CD4-positive, alpha-beta T cell (primary cell): Measurements from ENCODE around the gene ID3. TPM values are rescaled to one million over a fixed set of nuclear protein-coding genes. Genes with fewer than 3 reads are reported as not detected.

ENCODE experiments used
- ATAC-seq: fragments of 200-7000 bp; cut with Tn5 transposase; one replicate; pipeline ENCODE4 v1.10.0; 2022; ENCODE audit warnings: mild to moderate bottlenecking; ENCODE audit not compliant: poor library complexity
- CTCF ChIA-PET: fragments of 350-600 bp; sonication (Branson Sonifier 250); formaldehyde crosslinking; loops from one replicate; lab custom pipeline; 2021; ENCODE audit warnings: antibody characterized with exemption, inconsistent platforms; lab: Charles Lee
- POLR2A ChIA-PET: fragments of 350-600 bp; sonication (Branson Sonifier 250); formaldehyde crosslinking; loops from one replicate; lab custom pipeline; 2021; ENCODE audit warnings: antibody characterized with exemption, inconsistent platforms; lab: Charles Lee
- DNase-seq, 14 experiments: peaks; one replicate each; pipeline ENCODE4 v3.0.0-alpha.2; 2013 to 2020; ENCODE audit warnings: mixed read lengths in 2 of 14
- H3K27ac ChIP-seq, 2 donors: one replicate each; pipeline versions ENCODE4 v1.5.1 to v1.7.0; 2013; ENCODE audit warnings: low read length in 2 of 2, low read depth in 1 of 2, mild to moderate bottlenecking in 1 of 2
- H3K27me3 ChIP-seq, 2 experiments: 1 replicate in 1 of 2; 2 replicates in 1 of 2; pipeline versions ENCODE4 v1.6.1 to v1.7.0; 2013; ENCODE audit warnings: low read length in 2 of 2, control low read depth in 1 of 2, mild to moderate bottlenecking in 1 of 2, moderate library complexity in 1 of 2; ENCODE audit not compliant: insufficient read depth in 2 of 2, control insufficient read depth in 1 of 2
- H3K36me3 ChIP-seq: one replicate; pipeline ENCODE4 v1.6.1; 2013; ENCODE audit warnings: low read length, control low read depth; ENCODE audit not compliant: insufficient read depth
- H3K4me1 ChIP-seq: one replicate; pipeline ENCODE4 v1.6.1; 2013; ENCODE audit warnings: low read length, control low read depth; ENCODE audit not compliant: insufficient read depth
- H3K4me3 ChIP-seq: one replicate; pipeline ENCODE4 v1.5.1; 2013; ENCODE audit warnings: mild to moderate bottlenecking, low read length, moderate library complexity
- H3K9me3 ChIP-seq, 2 experiments: 1 replicate in 1 of 2; 2 replicates in 1 of 2; pipeline versions ENCODE4 v1.6.1 to v1.7.0; 2013; ENCODE audit warnings: low read length in 2 of 2, mild to moderate bottlenecking in 2 of 2, control low read depth in 1 of 2, moderate library complexity in 1 of 2; ENCODE audit not compliant: control insufficient read depth in 1 of 2, insufficient read depth in 1 of 2
- H3K27ac Mint-ChIP-seq: one replicate; pipeline ENCODE4 v1.8.0; 2020; ENCODE audit warnings: mixed read lengths
- H3K27me3 Mint-ChIP-seq: one replicate; pipeline ENCODE4 v1.8.0; 2021; ENCODE audit warnings: mixed read lengths
- H3K36me3 Mint-ChIP-seq: one replicate; pipeline ENCODE4 v1.8.0; 2021; ENCODE audit warnings: low read depth, mixed read lengths
- H3K4me1 Mint-ChIP-seq: one replicate; pipeline ENCODE4 v1.8.0; 2021; ENCODE audit warnings: low read depth, mixed read lengths
- H3K4me3 Mint-ChIP-seq: one replicate; pipeline ENCODE4 v1.8.0; 2020; ENCODE audit warnings: mild to moderate bottlenecking, mixed read lengths
- H3K9me3 Mint-ChIP-seq: one replicate; pipeline ENCODE4 v1.8.0; 2020; ENCODE audit warnings: mixed read lengths
- CTCF ChIP-seq: fragments of 200-600 bp; IDR thresholded peaks from one replicate; pipeline ENCODE4 v1.8.0; 2022; ENCODE audit warnings: antibody characterized with exemption, mild to moderate bottlenecking
- intact Hi-C, 2 experiments: fragments of 100-400 bp; cut with DNase I in 1 of 2; cut with micrococcal nuclease in 1 of 2; formaldehyde crosslinking; loops; one replicate each; pipeline versions ENCODE4 v1.15.1 to v1.9.0; 2023 to 2025; cut with DNase I, micrococcal nuclease
- total RNA-seq, 174 experiments: library from RNA in 2 of 174; stranded (reverse) in 2 of 174; gene quantifications; one replicate each; pipeline ENCODE4 v1.2.3 and lab custom pipeline; 2021 to 2026

The ID3 gene
- total RNA-seq, 2 experiments from 2014 or later, result 89.8 to 90.4 TPM

DNA sequence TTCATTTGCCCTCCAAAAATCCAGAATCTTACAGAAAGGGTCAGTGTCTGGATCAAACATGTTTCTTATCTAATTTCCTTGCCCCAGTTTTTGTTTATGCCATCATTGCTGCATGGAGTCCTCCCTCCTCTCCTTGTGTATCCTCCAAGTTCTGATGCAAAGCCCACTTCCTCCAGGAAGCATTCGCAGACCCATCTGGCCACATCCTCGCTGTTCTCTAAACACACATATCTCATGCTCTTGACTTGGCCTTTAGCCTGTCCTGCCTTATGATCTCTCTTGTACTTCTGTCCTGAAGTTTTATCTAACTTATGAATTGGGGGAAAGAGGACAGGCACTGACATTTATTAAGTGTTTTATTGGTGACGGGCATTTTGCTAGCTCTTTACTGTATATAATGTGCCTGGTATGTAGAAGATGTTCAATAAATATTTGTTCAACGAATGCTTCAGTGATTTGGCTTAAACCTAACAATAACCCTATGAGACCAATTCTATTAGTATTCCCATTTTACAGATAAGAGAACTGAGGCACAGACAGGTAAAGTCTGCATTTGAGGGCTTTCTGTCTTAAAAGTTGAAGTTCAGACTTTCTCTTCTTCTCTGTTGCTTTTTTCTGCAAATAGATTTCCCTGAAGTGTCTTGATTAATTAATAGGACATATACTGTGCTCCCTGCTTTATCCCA is 19.2 kb upstream of the ID3 start:
- Histone ChIP-seq H3K4me1 (peaks cover 29% of the 10 kb centered on the region), H3K9me3 (no peaks in the 10 kb centered on the region), H3K27me3 (no peaks in the 10 kb centered on the region), H3K27ac (no peak overlapping the region), H3K36me3 (no peaks in the 10 kb centered on the region), H3K4me3 (no peak overlapping the region)
- no peaks in the 10 kb centered on the region for H3K36me3 Mint-ChIP-seq
- POLR2A ChIA-PET, result interaction anchor here (0.7 to 4.1 kb wide), 7 partner anchors 11 to 59 kb away, joined by 4 to 29 read pairs (median 17); partner anchors contain the start of gene ID3
- no peak for TF ChIP-seq CTCF
- intact Hi-C loops, result no loop called here
- peaks cover 56% of the 10 kb centered on the region for H3K4me1 Mint-ChIP-seq
- H3K27ac Mint-ChIP-seq, result peak overlapping the region; percentile 43
- ATAC-seq, result no peak
- no peaks in the 10 kb centered on the region for H3K27me3 Mint-ChIP-seq
- H3K9me3 Mint-ChIP-seq, result no peaks in the 10 kb centered on the region
- H3K4me3 Mint-ChIP-seq, result peak overlapping the region; percentile 38
- CTCF ChIA-PET, result interaction anchor here (1.4 to 2.1 kb wide), 3 partner anchors 47 to 59 kb away, joined by 4 to 14 read pairs (median 7); partner anchors contain the start of gene E2F2
- DNase-seq, result peak in 3 of 14 experiments; percentile 24 to 50 (median 34)

DNA sequence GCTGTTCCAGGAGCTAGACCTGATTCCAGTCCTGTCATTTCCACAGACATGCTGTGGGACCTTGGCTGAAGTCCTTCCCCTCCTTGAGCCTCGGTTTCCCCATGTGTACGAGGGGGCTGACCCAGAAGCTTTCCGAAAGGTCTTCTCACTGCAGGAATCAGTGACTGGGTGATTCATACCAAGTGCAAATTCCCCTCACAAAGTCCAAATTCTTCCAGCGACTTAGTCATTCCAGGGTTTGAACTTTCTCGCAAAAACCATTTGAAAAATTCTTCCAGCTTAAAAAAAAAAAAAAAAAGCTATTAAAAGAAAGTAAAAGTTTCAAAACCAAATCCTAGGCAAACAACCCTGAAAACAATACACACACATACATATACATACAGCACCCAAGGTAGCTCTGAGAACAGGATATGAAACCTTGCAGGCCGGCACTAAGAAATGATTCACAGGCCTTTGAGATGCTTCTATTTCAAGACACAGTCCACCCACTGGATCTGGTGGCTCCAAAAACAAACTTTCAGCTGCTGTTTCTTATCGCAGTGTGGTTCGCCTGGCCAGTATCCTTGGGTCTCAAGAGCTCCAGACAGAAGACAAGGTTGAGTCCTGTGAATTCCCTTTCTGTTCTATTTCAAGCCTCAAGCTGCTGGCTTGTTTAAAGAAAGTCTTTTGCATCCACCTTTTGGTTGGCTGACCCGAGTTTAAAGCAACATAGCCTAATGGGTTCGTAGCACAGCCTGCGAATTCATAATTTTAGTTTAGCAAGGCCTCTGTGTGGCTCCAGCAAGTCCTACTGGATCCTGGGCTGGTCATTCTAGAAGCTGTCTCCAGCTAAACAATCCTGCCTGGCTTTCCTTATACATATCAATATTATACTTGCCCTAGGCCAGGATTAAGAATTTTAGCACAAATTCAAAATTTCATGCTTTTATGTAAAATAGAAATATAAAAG is 18.0 kb upstream of the ID3 start:
- Histone ChIP-seq H3K4me3 (no peak overlapping the region), H3K9me3 (no peaks in the 10 kb centered on the region), H3K27ac (peak overlapping the region in 1 of 2 donors; percentile 13), H3K4me1 (peaks cover 29% of the 10 kb centered on the region), H3K27me3 (no peaks in the 10 kb centered on the region), H3K36me3 (no peaks in the 10 kb centered on the region)
- TF ChIP-seq CTCF, result no peak
- Mint-ChIP-seq H3K27ac (peak overlapping the region; percentile 43), H3K4me1 (peaks cover 56% of the 10 kb centered on the region), H3K36me3 (no peaks in the 10 kb centered on the region), H3K4me3 (peak overlapping the region; percentile 64), H3K9me3 (no peaks in the 10 kb centered on the region), H3K27me3 (no peaks in the 10 kb centered on the region)
- ChIA-PET CTCF (interaction anchor here (0.7 to 2.1 kb wide), 7 partner anchors 9 to 60 kb away, joined by 3 to 14 read pairs (median 4); partner anchors contain the start of gene E2F2), POLR2A (interaction anchor here (1.0 to 4.1 kb wide), 15 partner anchors 10 to 60 kb away, joined by 3 to 29 read pairs (median 15); partner anchors contain the start of gene ID3)
- DNase-seq, result peak in 2 of 14 experiments; percentile 44 to 52
- peak; percentile 81 for ATAC-seq
- intact Hi-C loops, result loop anchor here in 1 of 2 experiments (2.0 kb wide), 1 partner anchor 23 kb away; no protein-coding TSS in a partner anchor
